ENCODE results near the gene XPNPEP2.
"Not testable (repeated sequence)": the region's sequence is repeated elsewhere in the genome, so short reads cannot be mapped to it uniquely, and the experiment has no call there.

XPNPEP2 gene

GRCh38 chrX:129720741-129721140, 18.0 kb upstream of the XPNPEP2 start:
- DNase-seq, result no peak

GRCh38 chrX:129721414-129721813, 17.4 kb upstream of the XPNPEP2 start:
- DNase-seq, result no peak

- no peak for DNase-seq
Measured at GRCh38 chrX:129721870-129722269, 16.9 kb upstream of the XPNPEP2 start.

GRCh38 chrX:129723511-129723910, 15.3 kb upstream of the XPNPEP2 start:
- DNase-seq, result no peak

GRCh38 chrX:129724754-129725153, 14.0 kb upstream of the XPNPEP2 start:
- no peak for DNase-seq

GRCh38 chrX:129726307-129727111, 12.3 kb upstream of the XPNPEP2 start:
- DNase-seq, result peak; percentile 12 to 37

GRCh38 chrX:129728061-129728460, 10.7 kb upstream of the XPNPEP2 start:
- no peak for DNase-seq

- no peak for DNase-seq
Measured at GRCh38 chrX:129731228-129731627, 7.6 kb upstream of the XPNPEP2 start.

- DNase-seq, result no peak
Measured at GRCh38 chrX:129732857-129733256, 5.9 kb upstream of the XPNPEP2 start.

GRCh38 chrX:129733335-129733734, 5.4 kb upstream of the XPNPEP2 start:
- DNase-seq, result no peak

GRCh38 chrX:129736491-129736890, 2.3 kb upstream of the XPNPEP2 start:
- no peak for DNase-seq

GRCh38 chrX:129737916-129738315, 863 bp upstream of the XPNPEP2 start:
- no peak for DNase-seq

- DNase-seq, result no peak
Measured at GRCh38 chrX:129739578-129739977, 799 bp downstream of the XPNPEP2 start.

GRCh38 chrX:129741880-129742758, 3.3 kb downstream of the XPNPEP2 start:
- DNase-seq, result no peak

GRCh38 chrX:129742759-129743152, 4.0 kb downstream of the XPNPEP2 start:
- DNase-seq, result not testable (repeated sequence)

GRCh38 chrX:129743821-129744220, 5.0 kb downstream of the XPNPEP2 start:
- no peak for DNase-seq

- DNase-seq, result no peak
Measured at GRCh38 chrX:129744861-129745321, 6.1 kb downstream of the XPNPEP2 start.

GRCh38 chrX:129746557-129747470, 8.0 kb downstream of the XPNPEP2 start:
- DNase-seq, result no peak

- DNase-seq, result no peak
Measured at GRCh38 chrX:129747533-129747932, 8.8 kb downstream of the XPNPEP2 start.

- DNase-seq, result no peak
Measured at GRCh38 chrX:129748305-129748704, 9.5 kb downstream of the XPNPEP2 start.

GRCh38 chrX:129749069-129749468, 10.3 kb downstream of the XPNPEP2 start:
- DNase-seq, result no peak

GRCh38 chrX:129750971-129751370, 12.2 kb downstream of the XPNPEP2 start:
- DNase-seq, result no peak
